HepG2 (cell line): ENCODE data around the gene ODC1.

Source experiments
- CTCF ChIP-seq: sonication (generic); formaldehyde crosslinking; IDR thresholded peaks from 2 replicates; pipeline ENCODE4 v1.5.0; 2020; ENCODE audit warnings: mild to moderate bottlenecking, missing genetic modification reagents, moderate library complexity
- EP300 ChIP-seq, 3 experiments: sonication (generic) in 1 of 3; formaldehyde crosslinking in 1 of 3; IDR thresholded peaks; 2 replicates each; pipeline versions ENCODE4 v1.5.1 to v1.6.1; 2011 to 2020; ENCODE audit warnings: low read depth in 2 of 3, low read length in 2 of 3, borderline replicate concordance in 1 of 3, improper control_type of control experiment in 1 of 3, mild to moderate bottlenecking in 1 of 3, missing genetic modification reagents in 1 of 3, moderate library complexity in 1 of 3
- FOXK2 ChIP-seq: fragments of 450-650 bp; IDR thresholded peaks from 2 replicates; pipeline ENCODE4 v1.6.1; 2016
- ZNF687 ChIP-seq: sonication (generic); formaldehyde crosslinking; IDR thresholded peaks from 2 replicates; pipeline ENCODE4 v1.5.1; 2020; ENCODE audit warnings: mild to moderate bottlenecking, missing genetic modification reagents, moderate library complexity

GRCh38 chr2:10422251-10422650 is 25.9 kb downstream of the ODC1 start:
- TF ChIP-seq ZNF687 (CRISPR knock-in tag) (no peak), EP300 (IDR thresholded peaks at IDR 0.05; ENCODE audit: low read depth in 2 of 2, low read length in 2 of 2) (no peak), EP300 (CRISPR knock-in tag; IDR thresholded peaks at IDR 0.05; ENCODE audit: borderline replicate concordance) (no peak), FOXK2 (no peak), CTCF (CRISPR knock-in tag) (no peak)
